Lung (tissue), 12 donors: ENCODE results near the gene BCAM. TPM values are rescaled to one million over a fixed set of nuclear protein-coding genes. Genes with fewer than 3 reads are reported as not detected.

Experiments
- ATAC-seq: fragments of 200-7000 bp; cut with Tn5 transposase; one replicate; pipeline ENCODE4 v1.9.1; 2020; ENCODE audit warnings: moderate number of reproducible peaks; ENCODE audit not compliant: insufficient read depth, low FRiP score
- DNase-seq, 3 donors: peaks; one replicate each; pipeline ENCODE4 v3.0.0-alpha.2; 2013 to 2017
- H3K27ac ChIP-seq, 2 donors: one replicate each; pipeline ENCODE4 v1.5.1; 2013; ENCODE audit warnings: mild to moderate bottlenecking in 2 of 2, moderate library complexity in 2 of 2, control low read depth in 1 of 2, inconsistent platforms in 1 of 2, low read depth in 1 of 2, low read length in 1 of 2
- H3K27me3 ChIP-seq, 3 donors: one replicate each; pipeline ENCODE4 v1.5.1; 2013; ENCODE audit warnings: low read length in 2 of 3; ENCODE audit not compliant: control insufficient read depth in 3 of 3, insufficient read depth in 3 of 3
- H3K36me3 ChIP-seq, 4 donors: one replicate each; pipeline ENCODE4 v1.5.1; 2013; ENCODE audit warnings: low read length in 4 of 4, mild to moderate bottlenecking in 1 of 4, moderate library complexity in 1 of 4; ENCODE audit not compliant: control insufficient read depth in 4 of 4, insufficient read depth in 4 of 4
- H3K4me1 ChIP-seq, 5 donors: one replicate each; pipeline ENCODE4 v1.5.1; 2013; ENCODE audit warnings: low read length in 5 of 5, mild to moderate bottlenecking in 2 of 5, moderate library complexity in 1 of 5; ENCODE audit not compliant: control insufficient read depth in 5 of 5, insufficient read depth in 5 of 5
- H3K4me3 ChIP-seq: one replicate; pipeline ENCODE4 v1.5.1; 2013; ENCODE audit warnings: mild to moderate bottlenecking, control low read depth, moderate library complexity
- H3K9ac ChIP-seq, 2 donors: one replicate each; pipeline ENCODE4 v1.5.1; 2013; ENCODE audit warnings: low read length in 2 of 2, control low read depth in 1 of 2; ENCODE audit not compliant: insufficient read depth in 1 of 2
- H3K9me3 ChIP-seq, 4 donors: one replicate each; pipeline ENCODE4 v1.5.1; 2013; ENCODE audit warnings: low read length in 3 of 4, mild to moderate bottlenecking in 1 of 4, moderate library complexity in 1 of 4; ENCODE audit not compliant: control insufficient read depth in 4 of 4, insufficient read depth in 3 of 4
- WGBS, 2 donors: extraction: QIAGEN DNeasy Blood & Tissue Kit; methylation state at CpG; one replicate each; pipeline ENCODE4 v1.1.7; 2013; 5-methylcytosine and 5-hydroxymethylcytosine counted together
- polyA plus RNA-seq, 2 donors: library from polyadenylated mRNA; stranded (reverse); fragments of 200-250 nt; gene quantifications; one replicate each; pipeline ENCODE4 v1.2.1, GENCODE V29; 2013
- total RNA-seq, 2 donors: library from RNA; depleted of rRNA in 1 of 2; stranded (reverse); fragments of >200 nt in 1 of 2; gene quantifications; one replicate each; pipeline ENCODE4 v1.2.1, GENCODE V29; 2014 to 2021
- TF ChIP-seq, protein P1 (sequence below): IDR thresholded peaks from 2 replicates; pipeline ENCODE4 v1.5.1; 2012; ENCODE audit warnings: mild to moderate bottlenecking; ENCODE audit errors: control extremely low read depth, extremely low read depth
- donor health status: control.
- donor health status: control.
- donor health status: Bipolar disorder and iron deficiency.
- donor health status: healthy.
- donor health status: DM: yes; HTN: yes; CAD: no.

BCAM gene
- total and polyA plus RNA-seq, 4 donors, result 59.2 to 225 (median 185) TPM

DNA sequence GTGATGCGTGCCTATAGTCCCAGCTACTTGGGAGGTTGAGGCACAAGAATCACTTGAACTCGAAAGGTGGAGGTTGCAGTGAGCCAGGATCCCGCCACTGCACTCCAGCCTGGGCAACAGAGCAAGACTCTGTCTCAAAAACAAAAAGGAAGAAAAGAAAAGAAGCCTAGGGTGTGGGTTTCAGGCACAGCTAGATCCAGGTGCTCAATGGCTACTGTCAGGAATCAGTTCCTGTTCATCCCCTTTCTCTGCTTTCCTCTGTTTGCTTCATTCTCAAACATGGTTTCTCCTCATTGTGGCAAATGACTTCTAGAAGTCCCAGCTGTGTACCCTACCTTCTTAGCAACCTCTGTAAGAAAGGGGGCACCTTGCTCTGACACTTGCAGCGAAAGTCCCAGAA lies 25.4 kb upstream of the BCAM start:
- H3K4me1 ChIP-seq, result peaks cover 0 to 5% (median 0%) of the 10 kb centered on the region in 5 donors
- H3K36me3 ChIP-seq, result peaks cover 0 to 2% (median 0%) of the 10 kb centered on the region in 4 donors
- H3K27me3 ChIP-seq, result no peaks in the 10 kb centered on the region
- DNase-seq (no peak), ATAC-seq (no peak)
- TF ChIP-seq, protein P1, sequence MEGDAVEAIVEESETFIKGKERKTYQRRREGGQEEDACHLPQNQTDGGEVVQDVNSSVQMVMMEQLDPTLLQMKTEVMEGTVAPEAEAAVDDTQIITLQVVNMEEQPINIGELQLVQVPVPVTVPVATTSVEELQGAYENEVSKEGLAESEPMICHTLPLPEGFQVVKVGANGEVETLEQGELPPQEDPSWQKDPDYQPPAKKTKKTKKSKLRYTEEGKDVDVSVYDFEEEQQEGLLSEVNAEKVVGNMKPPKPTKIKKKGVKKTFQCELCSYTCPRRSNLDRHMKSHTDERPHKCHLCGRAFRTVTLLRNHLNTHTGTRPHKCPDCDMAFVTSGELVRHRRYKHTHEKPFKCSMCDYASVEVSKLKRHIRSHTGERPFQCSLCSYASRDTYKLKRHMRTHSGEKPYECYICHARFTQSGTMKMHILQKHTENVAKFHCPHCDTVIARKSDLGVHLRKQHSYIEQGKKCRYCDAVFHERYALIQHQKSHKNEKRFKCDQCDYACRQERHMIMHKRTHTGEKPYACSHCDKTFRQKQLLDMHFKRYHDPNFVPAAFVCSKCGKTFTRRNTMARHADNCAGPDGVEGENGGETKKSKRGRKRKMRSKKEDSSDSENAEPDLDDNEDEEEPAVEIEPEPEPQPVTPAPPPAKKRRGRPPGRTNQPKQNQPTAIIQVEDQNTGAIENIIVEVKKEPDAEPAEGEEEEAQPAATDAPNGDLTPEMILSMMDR, result no peak
- H3K9ac ChIP-seq, result no peak overlapping the region
- WGBS, 2 donors, result 98% methylated on average over 4 of the region's 4 CpGs
- no peak overlapping the region for H3K4me3 ChIP-seq
- no peaks in the 10 kb centered on the region for H3K9me3 ChIP-seq
- no peak overlapping the region for H3K27ac ChIP-seq

DNA sequence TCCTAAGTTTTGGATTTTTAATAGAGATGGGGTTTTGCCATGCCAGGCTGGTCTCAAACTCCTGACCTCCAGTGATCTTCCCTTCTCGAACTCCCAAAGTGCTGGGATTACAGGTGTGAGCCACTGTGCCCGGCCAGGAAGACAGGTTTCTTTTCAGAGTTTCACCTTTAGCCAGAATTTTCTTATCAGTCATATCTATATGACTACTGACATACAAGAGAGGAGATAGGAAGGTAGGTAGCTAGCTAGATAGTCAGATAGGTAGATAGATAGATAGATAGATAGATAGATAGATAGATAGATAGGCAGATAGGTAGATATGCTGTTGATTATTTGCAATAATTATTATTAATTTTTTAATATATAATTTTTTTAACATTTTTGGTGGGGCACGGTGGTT lies 23.6 kb upstream of the BCAM start:
- Histone ChIP-seq H3K27ac (no peak overlapping the region), H3K9ac (no peak overlapping the region), H3K36me3 (peaks cover 0 to 2% (median 0%) of the 10 kb centered on the region in 4 donors), H3K4me3 (no peak overlapping the region), H3K27me3 (no peaks in the 10 kb centered on the region), H3K9me3 (no peaks in the 10 kb centered on the region), H3K4me1 (peaks cover 0 to 5% (median 0%) of the 10 kb centered on the region in 5 donors)
- TF ChIP-seq, protein P1, result no peak
- 82 to 96% methylated on average over 3 of the region's 3 CpGs for WGBS, 2 donors
- ATAC-seq (no peak), DNase-seq (no peak)

DNA sequence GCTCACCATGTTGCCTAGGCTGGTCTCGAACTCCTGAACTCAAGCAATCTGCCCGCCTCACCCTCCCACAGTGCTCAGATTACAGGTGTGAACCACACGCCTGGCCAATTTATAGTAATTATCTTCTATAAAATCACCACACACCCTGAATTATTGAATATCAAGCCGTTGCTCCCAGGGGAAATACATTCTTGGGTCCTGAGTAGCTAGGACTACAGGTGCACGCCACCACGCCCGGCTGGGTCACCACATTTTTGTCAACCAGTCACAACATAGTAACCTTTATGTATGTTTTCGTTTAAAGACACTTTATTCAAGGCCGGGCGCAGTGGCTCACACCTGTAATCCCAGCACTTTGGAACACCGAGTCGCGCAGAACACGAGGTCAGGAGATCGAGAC lies 22.9 kb upstream of the BCAM start:
- H3K27ac ChIP-seq, result no peak overlapping the region
- H3K9me3 ChIP-seq, result no peaks in the 10 kb centered on the region
- TF ChIP-seq, protein P1, result no peak
- H3K27me3 ChIP-seq, result no peaks in the 10 kb centered on the region
- H3K36me3 ChIP-seq, result peaks cover 0 to 1% (median 0%) of the 10 kb centered on the region in 4 donors
- H3K4me1 ChIP-seq, result peaks cover 0 to 5% (median 0%) of the 10 kb centered on the region in 5 donors
- DNase-seq, result no peak
- H3K4me3 ChIP-seq, result no peak overlapping the region
- no peak overlapping the region for H3K9ac ChIP-seq
- ATAC-seq, result no peak
- 96 to 97% methylated on average over 15 of the region's 15 CpGs for WGBS, 2 donors

DNA sequence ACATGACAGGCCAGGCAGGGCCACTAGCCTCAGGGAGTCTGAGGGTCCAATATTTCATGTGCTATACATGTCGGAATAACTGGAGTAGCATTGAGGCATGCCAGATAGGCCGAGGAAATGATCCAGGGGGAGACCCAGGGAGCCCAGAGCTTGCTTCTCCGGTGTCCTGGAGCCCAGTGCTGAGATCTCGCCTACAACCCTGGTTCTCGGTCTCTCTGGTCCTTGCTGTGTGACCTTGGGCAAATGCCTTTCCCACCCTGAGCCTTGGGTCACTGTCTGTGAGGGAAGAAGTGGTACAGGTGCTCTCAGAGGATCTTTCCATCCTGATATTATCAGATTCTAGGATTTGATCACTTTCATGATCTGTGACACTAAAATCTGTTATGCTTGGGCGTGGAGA lies 19.9 kb upstream of the BCAM start:
- H3K9ac ChIP-seq, result no peak overlapping the region
- TF ChIP-seq, protein P1, result no peak
- H3K4me1 ChIP-seq, result peaks cover 0 to 5% (median 0%) of the 10 kb centered on the region in 5 donors
- no peak overlapping the region for H3K4me3 ChIP-seq
- 95% methylated on average over 6 of the region's 6 CpGs for WGBS, 2 donors
- no peaks in the 10 kb centered on the region for H3K27me3 ChIP-seq
- ATAC-seq (no peak), DNase-seq (no peak)
- no peaks in the 10 kb centered on the region for H3K36me3 ChIP-seq
- no peaks in the 10 kb centered on the region for H3K9me3 ChIP-seq
- H3K27ac ChIP-seq, result no peak overlapping the region
